K562 (cell line): ENCODE data around the gene MAEL. TPM values are rescaled to one million over a fixed set of nuclear protein-coding genes. Genes with fewer than 3 reads are reported as not detected.

Experiments used
- ARID2 ChIP-seq: fragments of 450-650 bp; IDR thresholded peaks from 2 replicates; pipeline ENCODE4 v1.6.1; 2017; ENCODE audit warnings: antibody characterized with exemption, mild to moderate bottlenecking
- CC2D1A ChIP-seq: fragments of 450-650 bp; IDR thresholded peaks from 2 replicates; pipeline ENCODE4 v1.6.1; 2017; ENCODE audit warnings: mild to moderate bottlenecking
- GABPB1 ChIP-seq: sonication (generic); formaldehyde crosslinking; IDR thresholded peaks from 2 replicates; pipeline ENCODE4 v1.8.0; 2022; ENCODE audit warnings: mild to moderate bottlenecking, missing genetic modification reagents
- GATAD2B ChIP-seq: fragments of 450-650 bp; IDR thresholded peaks from 2 replicates; pipeline ENCODE4 v1.6.1; 2017; ENCODE audit warnings: mild to moderate bottlenecking, borderline replicate concordance
- HMGN3 ChIP-seq: IDR thresholded peaks from 2 replicates; pipeline ENCODE4 v1.6.1; 2011; ENCODE audit warnings: borderline replicate concordance, low read depth, mild to moderate bottlenecking, mixed read lengths, low read length; ENCODE audit not compliant: insufficient read length; ENCODE audit errors: extremely low read depth
- MYNN ChIP-seq, 2 experiments: sonication (generic); formaldehyde crosslinking in 1 of 2; IDR thresholded peaks; 2 replicates each; pipeline versions ENCODE4 v1.5.0 to v1.6.1; 2016 to 2020; ENCODE audit warnings: antibody characterized with exemption in 1 of 2, missing genetic modification reagents in 1 of 2
- PHF8 ChIP-seq: fragments of 200-600 bp; sonication (generic); IDR thresholded peaks from 2 replicates; pipeline ENCODE4 v1.6.1; 2012; ENCODE audit warnings: mixed run types, mild to moderate bottlenecking, inconsistent platforms, low read length, moderate library complexity, borderline replicate concordance
- SAFB ChIP-seq: fragments of 200-400 bp; formaldehyde crosslinking; IDR thresholded peaks from 2 replicates; pipeline ENCODE4 v1.6.1; 2017; ENCODE audit warnings: low read depth, low read length, borderline replicate concordance
- ZBTB7A ChIP-seq: IDR thresholded peaks from 2 replicates; pipeline ENCODE4 v1.6.1; 2011; ENCODE audit warnings: low read depth, mild to moderate bottlenecking, low read length, moderate library complexity, borderline replicate concordance; ENCODE audit not compliant: control insufficient read depth
- ZFP91 ChIP-seq: sonication (generic); formaldehyde crosslinking; IDR thresholded peaks from 2 replicates; pipeline ENCODE4 v1.8.0; 2022; ENCODE audit warnings: mild to moderate bottlenecking, missing genetic modification reagents
- ZNF239 ChIP-seq: fragments of 250-450 bp; sonication (Bioruptor Pico); IDR thresholded peaks from 2 replicates; pipeline ENCODE4 v1.4.0; 2020; ENCODE audit warnings: mild to moderate bottlenecking
- ZNF3 ChIP-seq: fragments of 250-450 bp; sonication (Bioruptor Pico); IDR thresholded peaks from 2 replicates; pipeline ENCODE4 v1.5.0; 2021; ENCODE audit warnings: mild to moderate bottlenecking, moderate library complexity
- polyA plus RNA-seq, 8 experiments: library from polyadenylated mRNA; depleted of rRNA in 4 of 8; stranded (reverse) in 5 of 8; unstranded in 3 of 8; fragments of >200 nt; fragmentation: Nextera tagmentation in 2 of 8; fragmentation: Illumina TruSeq in 1 of 8; extraction: Ambion mirVana in 2 of 8; extraction: Trizol in 1 of 8; gene quantifications; 2 replicates each; pipeline versions ENCODE4 v1.2.1 to v1.2.3, GENCODE V29; 2011 to 2014; ENCODE audit warnings: inconsistent platforms in 1 of 8, missing spikeins in 1 of 8
- total RNA-seq, 7 experiments: library from RNA; depleted of rRNA in 6 of 7; stranded (reverse); fragments of >200 nt in 6 of 7; fragmentation: Illumina TruSeq in 2 of 7; extraction: Trizol in 2 of 7; gene quantifications; 2 replicates each; pipeline versions ENCODE4 v1.2.1 to v1.2.3, GENCODE V29; 2011 to 2021; ENCODE audit warnings: low replicate concordance in 1 of 7
- TF ChIP-seq, protein P1 (sequence below), 2 experiments: fragments of 450-650 bp in 1 of 2; sonication (generic) in 1 of 2; formaldehyde crosslinking in 1 of 2; IDR thresholded peaks; 2 replicates each; pipeline versions ENCODE4 v1.7.1 to v1.9.0; 2016 to 2022; ENCODE audit warnings: inconsistent platforms in 1 of 2, mild to moderate bottlenecking in 1 of 2, missing genetic modification reagents in 1 of 2
- TF ChIP-seq, protein P2 (sequence below): fragments of 250-450 bp; sonication (Bioruptor Pico); IDR thresholded peaks from 2 replicates; pipeline ENCODE4 v1.8.0; 2021; ENCODE audit warnings: mild to moderate bottlenecking, moderate library complexity

MAEL gene
- total and polyA plus RNA-seq, 9 of the 15 experiments (the other 6 are each of a cell fraction or from before 2014, with no cell fraction given), result 0.11 to 1.9 (median 0.75) TPM

- TF ChIP-seq SAFB (peak; percentile 27; the same call in 1 of the 2 replicates), ZNF239 (CRISPR knock-in tag) (no peak), ZBTB7A (peak; percentile 50; the same call in 1 of the 2 replicates), MYNN (IDR thresholded peaks at IDR 0.05) (0 out of 2 replicates have a peak, but pooled peaks have one; percentile 40), MYNN (CRISPR knock-in tag; IDR thresholded peaks at IDR 0.05) (no peak), ZNF3 (no peak), PHF8 (no peak), ZFP91 (CRISPR knock-in tag) (no peak), ARID2 (peak; percentile 78), CC2D1A (peak; percentile 81), GABPB1 (CRISPR knock-in tag) (0 out of 2 replicates have a peak, but pooled peaks have one; percentile 22), GATAD2B (peak; percentile 9; the same call in 1 of the 2 replicates), HMGN3 (peak; percentile 32)
- TF ChIP-seq, protein P1, sequence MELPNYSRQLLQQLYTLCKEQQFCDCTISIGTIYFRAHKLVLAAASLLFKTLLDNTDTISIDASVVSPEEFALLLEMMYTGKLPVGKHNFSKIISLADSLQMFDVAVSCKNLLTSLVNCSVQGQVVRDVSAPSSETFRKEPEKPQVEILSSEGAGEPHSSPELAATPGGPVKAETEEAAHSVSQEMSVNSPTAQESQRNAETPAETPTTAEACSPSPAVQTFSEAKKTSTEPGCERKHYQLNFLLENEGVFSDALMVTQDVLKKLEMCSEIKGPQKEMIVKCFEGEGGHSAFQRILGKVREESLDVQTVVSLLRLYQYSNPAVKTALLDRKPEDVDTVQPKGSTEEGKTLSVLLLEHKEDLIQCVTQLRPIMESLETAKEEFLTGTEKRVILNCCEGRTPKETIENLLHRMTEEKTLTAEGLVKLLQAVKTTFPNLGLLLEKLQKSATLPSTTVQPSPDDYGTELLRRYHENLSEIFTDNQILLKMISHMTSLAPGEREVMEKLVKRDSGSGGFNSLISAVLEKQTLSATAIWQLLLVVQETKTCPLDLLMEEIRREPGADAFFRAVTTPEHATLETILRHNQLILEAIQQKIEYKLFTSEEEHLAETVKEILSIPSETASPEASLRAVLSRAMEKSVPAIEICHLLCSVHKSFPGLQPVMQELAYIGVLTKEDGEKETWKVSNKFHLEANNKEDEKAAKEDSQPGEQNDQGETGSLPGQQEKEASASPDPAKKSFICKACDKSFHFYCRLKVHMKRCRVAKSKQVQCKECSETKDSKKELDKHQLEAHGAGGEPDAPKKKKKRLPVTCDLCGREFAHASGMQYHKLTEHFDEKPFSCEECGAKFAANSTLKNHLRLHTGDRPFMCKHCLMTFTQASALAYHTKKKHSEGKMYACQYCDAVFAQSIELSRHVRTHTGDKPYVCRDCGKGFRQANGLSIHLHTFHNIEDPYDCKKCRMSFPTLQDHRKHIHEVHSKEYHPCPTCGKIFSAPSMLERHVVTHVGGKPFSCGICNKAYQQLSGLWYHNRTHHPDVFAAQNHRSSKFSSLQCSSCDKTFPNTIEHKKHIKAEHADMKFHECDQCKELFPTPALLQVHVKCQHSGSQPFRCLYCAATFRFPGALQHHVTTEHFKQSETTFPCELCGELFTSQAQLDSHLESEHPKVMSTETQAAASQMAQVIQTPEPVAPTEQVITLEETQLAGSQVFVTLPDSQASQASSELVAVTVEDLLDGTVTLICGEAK (IDR thresholded peaks at IDR 0.05), result peak; percentile 39; the same call in 1 of the 2 replicates
- TF ChIP-seq, protein P1 (CRISPR knock-in tag; IDR thresholded peaks at IDR 0.05), result no peak
- TF ChIP-seq, protein P2, sequence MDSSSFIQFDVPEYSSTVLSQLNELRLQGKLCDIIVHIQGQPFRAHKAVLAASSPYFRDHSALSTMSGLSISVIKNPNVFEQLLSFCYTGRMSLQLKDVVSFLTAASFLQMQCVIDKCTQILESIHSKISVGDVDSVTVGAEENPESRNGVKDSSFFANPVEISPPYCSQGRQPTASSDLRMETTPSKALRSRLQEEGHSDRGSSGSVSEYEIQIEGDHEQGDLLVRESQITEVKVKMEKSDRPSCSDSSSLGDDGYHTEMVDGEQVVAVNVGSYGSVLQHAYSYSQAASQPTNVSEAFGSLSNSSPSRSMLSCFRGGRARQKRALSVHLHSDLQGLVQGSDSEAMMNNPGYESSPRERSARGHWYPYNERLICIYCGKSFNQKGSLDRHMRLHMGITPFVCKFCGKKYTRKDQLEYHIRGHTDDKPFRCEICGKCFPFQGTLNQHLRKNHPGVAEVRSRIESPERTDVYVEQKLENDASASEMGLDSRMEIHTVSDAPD (CRISPR knock-in tag), result no peak
Observed at GRCh38 chr1:167066333-167067122, 77.4 kb downstream of the MAEL start (continued).
